Measurements from ENCODE around the gene CYP3A7.

DNA sequence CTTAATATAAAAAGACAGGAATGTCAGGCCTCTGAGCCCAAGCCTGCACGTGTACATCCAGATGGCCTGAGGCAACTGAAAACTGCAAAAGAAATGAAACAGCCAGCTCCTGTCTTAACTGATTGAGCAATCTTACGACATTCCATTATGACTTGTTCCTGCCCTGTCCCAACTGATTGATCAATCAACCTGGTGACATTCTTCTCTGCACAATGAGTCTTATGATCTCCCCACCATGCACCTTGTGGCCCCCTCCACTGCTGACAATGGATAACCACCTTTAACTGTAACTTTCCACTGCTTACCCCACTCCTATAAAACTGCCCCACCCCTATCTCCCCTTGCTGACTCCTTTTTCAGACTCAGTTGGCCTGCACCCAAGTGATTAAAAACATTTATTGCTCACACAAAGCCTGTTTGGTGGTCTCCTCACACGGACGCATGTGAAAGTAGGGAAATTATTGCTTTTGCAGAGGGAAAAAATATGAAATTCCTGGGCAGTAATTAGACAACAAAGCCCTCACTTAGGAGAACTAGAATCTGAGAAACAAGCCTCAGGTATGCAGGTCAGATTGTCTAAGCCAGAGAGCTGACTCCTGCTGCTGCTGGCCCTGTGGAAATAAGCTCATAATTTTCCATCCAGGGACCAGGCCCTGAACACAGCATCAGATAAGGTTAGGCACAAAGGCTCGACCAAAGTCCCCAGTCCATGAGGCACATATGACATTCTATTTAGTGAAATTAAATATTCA lies 5.3 kb downstream of the CYP3A7 start:
- TF ChIP-seq FOXA1 (IDR thresholded peaks at IDR 0.05), result no peak
- no peak for TF ChIP-seq BHLHE40 (IDR thresholded peaks at IDR 0.05; ENCODE audit: borderline replicate concordance)
- no peak for TF ChIP-seq FOXM1 (IDR thresholded peaks at IDR 0.05; ENCODE audit: borderline replicate concordance)
- no peak for TF ChIP-seq ELF4 (IDR thresholded peaks at IDR 0.05)
- TF ChIP-seq SP1 (IDR thresholded peaks at IDR 0.05), result no peak

All from HEK293T (cell line).